ENCODE data around the gene ZFPM1. TPM values are rescaled to one million over a fixed set of nuclear protein-coding genes. Genes with fewer than 3 reads are reported as not detected.

The ZFPM1 gene
- total RNA-seq, 1 experiment from 2014 or later: 3.9 TPM

DNA sequence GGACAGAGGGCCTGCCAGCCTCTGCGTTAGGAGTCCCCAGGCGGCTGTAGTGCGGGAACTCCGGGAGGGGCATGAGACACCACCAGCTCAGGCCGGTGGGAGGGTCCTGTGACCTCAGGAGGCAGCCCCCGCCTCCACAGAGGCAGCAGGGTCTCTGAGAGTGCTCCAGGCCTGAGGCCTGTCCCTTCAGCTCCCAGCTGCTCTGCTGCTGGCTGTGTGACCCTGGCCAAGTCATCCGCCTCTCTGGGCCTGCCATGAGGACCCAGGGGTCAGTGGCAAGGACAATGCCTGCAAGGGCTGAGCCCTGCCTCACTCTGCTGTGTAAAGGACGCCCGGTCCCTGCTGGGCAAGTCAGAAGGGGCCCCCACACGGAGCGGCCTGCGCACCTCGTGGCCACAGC lies 27.1 kb upstream of the ZFPM1 start:
- H3K27me3 ChIP-seq (ENCODE audit: control insufficient read depth, insufficient read depth, low read length): no peaks in the 10 kb centered on the region
- ATAC-seq: no peak
- intact Hi-C loops (cut with micrococcal nuclease; ENCODE audit: unreplicated experiment): no loop called here

DNA sequence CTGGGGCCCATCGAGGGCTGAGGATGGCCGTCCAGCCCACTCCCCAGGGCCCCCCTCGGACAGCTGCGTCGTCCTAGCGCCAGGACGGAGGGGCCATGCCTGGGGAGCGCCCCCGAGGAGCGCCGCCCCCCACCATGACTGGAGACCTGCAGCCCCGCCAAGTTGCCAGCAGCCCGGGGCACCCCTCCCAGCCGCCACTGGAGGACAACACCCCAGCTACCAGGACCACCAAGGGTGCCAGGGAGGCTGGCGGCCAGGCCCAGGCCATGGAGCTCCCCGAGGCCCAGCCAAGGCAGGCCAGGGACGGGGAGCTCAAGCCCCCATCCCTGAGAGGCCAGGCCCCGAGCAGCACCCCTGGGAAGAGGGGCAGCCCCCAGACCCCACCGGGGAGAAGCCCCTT lies 25.7 kb upstream of the ZFPM1 start:
- H3K27me3 ChIP-seq (ENCODE audit: control insufficient read depth, insufficient read depth, low read length): no peaks in the 10 kb centered on the region
- no peak overlapping the region for H3K27ac ChIP-seq (ENCODE audit: low read length)
- in situ Hi-C loops (cut with HindIII; ENCODE audit: low pct_unique_long_range_greater_than_20kb, low sequenced_read_pairs) (no loop called here), intact Hi-C loops (cut with micrococcal nuclease; ENCODE audit: unreplicated experiment) (no loop called here)
- DNase-seq (ENCODE audit: low read depth, low spot score): no peak
- no peaks in the 10 kb centered on the region for H3K9me3 ChIP-seq (ENCODE audit: control insufficient read depth, insufficient read depth, low read depth, low read length)
- CTCF ChIA-PET: no interaction called here
- no peak for ATAC-seq
- H3K4me1 ChIP-seq (ENCODE audit: control insufficient read depth, insufficient read depth, low read length): no peaks in the 10 kb centered on the region
- TF ChIP-seq, protein P1, sequence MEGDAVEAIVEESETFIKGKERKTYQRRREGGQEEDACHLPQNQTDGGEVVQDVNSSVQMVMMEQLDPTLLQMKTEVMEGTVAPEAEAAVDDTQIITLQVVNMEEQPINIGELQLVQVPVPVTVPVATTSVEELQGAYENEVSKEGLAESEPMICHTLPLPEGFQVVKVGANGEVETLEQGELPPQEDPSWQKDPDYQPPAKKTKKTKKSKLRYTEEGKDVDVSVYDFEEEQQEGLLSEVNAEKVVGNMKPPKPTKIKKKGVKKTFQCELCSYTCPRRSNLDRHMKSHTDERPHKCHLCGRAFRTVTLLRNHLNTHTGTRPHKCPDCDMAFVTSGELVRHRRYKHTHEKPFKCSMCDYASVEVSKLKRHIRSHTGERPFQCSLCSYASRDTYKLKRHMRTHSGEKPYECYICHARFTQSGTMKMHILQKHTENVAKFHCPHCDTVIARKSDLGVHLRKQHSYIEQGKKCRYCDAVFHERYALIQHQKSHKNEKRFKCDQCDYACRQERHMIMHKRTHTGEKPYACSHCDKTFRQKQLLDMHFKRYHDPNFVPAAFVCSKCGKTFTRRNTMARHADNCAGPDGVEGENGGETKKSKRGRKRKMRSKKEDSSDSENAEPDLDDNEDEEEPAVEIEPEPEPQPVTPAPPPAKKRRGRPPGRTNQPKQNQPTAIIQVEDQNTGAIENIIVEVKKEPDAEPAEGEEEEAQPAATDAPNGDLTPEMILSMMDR (IDR thresholded peaks at IDR 0.05): no peak
- TF ChIP-seq SIN3A (IDR thresholded peaks at IDR 0.05; ENCODE audit: borderline replicate concordance, insufficient read depth, low read depth, low read length) (no peak), REST (IDR thresholded peaks at IDR 0.05; ENCODE audit: insufficient read depth in 1 of 2, low read depth in 2 of 2, low read length in 1 of 2) (no peak), POLR2AphosphoS5 (IDR thresholded peaks at IDR 0.05; ENCODE audit: low read depth, low read length) (no peak), TCF7L2 (IDR thresholded peaks at IDR 0.05; ENCODE audit: low read depth, low read length) (no peak)
- no TSS peak for BruUV-seq (replicated peaks)
- H3K4me3 ChIP-seq (ENCODE audit: low read depth in 2 of 2, low read length in 2 of 2): no peak overlapping the region
- H3K36me3 ChIP-seq (ENCODE audit: control insufficient read depth, insufficient read depth, low read length): no peaks in the 10 kb centered on the region
- POLR2A ChIA-PET: interaction anchor here (0.5 kb wide), 1 partner anchor 366 kb away, joined by 8 read pairs; no protein-coding TSS in a partner anchor

More for the DNA sequence above, 27.1 kb upstream of the ZFPM1 start:
- in situ Hi-C loops (cut with HindIII; ENCODE audit: low pct_unique_long_range_greater_than_20kb, low sequenced_read_pairs): no loop called here
- BruUV-seq (replicated peaks): no TSS peak
- no peaks in the 10 kb centered on the region for H3K9me3 ChIP-seq (ENCODE audit: control insufficient read depth, insufficient read depth, low read depth, low read length)
- DNase-seq (ENCODE audit: low read depth, low spot score): no peak
- H3K36me3 ChIP-seq (ENCODE audit: control insufficient read depth, insufficient read depth, low read length): no peaks in the 10 kb centered on the region
- POLR2A ChIA-PET: no interaction called here
- CTCF ChIA-PET: no interaction called here
- no peak overlapping the region for H3K27ac ChIP-seq (ENCODE audit: low read length)
- H3K4me1 ChIP-seq (ENCODE audit: control insufficient read depth, insufficient read depth, low read length): no peaks in the 10 kb centered on the region
- no peak overlapping the region for H3K4me3 ChIP-seq (ENCODE audit: low read depth in 2 of 2, low read length in 2 of 2)
- TF ChIP-seq REST (IDR thresholded peaks at IDR 0.05; ENCODE audit: insufficient read depth in 1 of 2, low read depth in 2 of 2, low read length in 1 of 2): no peak

Data from Panc1 (cell line).